SHP77 treated with DMSO at 0.1 percent for 48 hours (cell line): ENCODE data around the gene CRYBA4.

ENCODE experiments used
- DNase-seq: peaks from one replicate; lab custom pipeline; 2025; lab: John Stamatoyannopoulos, UW

Gene CRYBA4

GRCh38 chr22:26624803-26625202 is 3.0 kb downstream of the CRYBA4 start:
- DNase-seq: no peak

GRCh38 chr22:26629988-26630761 is 8.4 kb downstream of the CRYBA4 start:
- DNase-seq: no peak

GRCh38 chr22:26631282-26631681 is 9.5 kb downstream of the CRYBA4 start:
- no peak for DNase-seq

GRCh38 chr22:26632422-26633155 is 10.8 kb downstream of the CRYBA4 start:
- DNase-seq: no peak

GRCh38 chr22:26634189-26634588 is 12.4 kb downstream of the CRYBA4 start:
- no peak for DNase-seq

GRCh38 chr22:26635117-26635516 is 13.4 kb downstream of the CRYBA4 start:
- DNase-seq: no peak

DNA sequence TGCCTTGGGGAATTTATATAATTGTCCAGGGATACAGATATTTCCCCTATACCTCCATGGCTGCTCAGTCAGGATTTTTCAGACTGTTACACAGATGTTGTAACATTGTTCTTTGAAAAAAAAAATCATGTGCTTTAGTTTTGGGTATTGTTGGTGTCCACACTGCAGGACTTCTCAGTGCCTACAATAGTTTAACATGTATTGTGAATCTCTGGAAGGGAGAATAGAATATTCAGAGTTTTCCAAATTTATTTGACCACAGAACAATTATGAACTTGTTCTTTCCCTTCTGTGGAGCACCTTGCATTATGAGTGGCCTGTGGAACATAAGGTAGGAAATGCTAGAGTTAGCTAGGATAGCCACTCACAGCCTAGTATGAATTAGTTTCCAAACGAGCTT is 14.5 kb downstream of the CRYBA4 start:
- DNase-seq: no peak

DNA sequence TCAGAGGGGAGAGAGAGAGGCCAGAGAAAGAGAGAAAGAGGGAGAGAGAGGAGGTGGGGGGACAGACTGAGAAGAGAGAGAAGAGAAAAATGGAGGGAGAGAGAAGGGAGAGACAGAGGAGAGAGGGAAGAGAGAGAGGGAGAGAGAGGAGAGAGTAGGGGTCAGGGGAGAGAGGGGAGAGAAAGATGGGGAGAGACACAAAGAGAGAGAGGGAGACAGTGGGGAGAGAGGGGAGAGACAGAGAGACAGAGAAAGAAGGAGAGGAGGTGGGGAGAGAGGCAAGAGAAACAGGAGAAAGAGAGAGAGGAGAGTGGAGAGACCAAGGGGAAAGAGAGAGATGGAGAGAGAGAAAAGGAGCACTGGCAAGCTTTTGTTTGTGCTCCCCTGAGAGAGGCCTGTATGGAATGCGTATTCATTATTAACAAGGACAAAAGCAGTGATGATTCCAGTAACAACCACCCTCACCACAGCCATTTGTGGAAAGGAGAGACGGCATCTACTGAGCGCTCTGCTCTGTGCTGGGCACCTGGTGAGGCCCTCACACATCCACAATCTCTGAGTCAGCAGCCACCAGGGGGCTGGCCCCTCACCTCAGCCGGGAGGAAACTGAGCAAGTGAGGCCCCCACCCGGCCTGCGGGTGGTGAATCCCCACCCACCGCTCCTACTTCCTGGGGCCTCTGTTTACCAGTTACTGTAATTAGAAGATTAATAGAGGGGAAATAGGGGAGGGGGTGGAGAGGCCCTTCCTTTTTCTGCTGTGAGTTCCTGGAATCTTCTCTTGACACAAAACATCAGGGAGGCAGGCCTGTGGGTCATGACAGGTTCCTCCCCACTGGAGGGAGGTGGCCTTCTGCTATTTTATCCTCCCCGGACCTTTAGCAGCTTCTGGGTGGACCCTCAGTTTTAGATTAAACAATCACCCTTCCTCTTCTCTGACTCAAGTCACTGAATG is 21.0 kb downstream of the CRYBA4 start:
- DNase-seq: no peak

DNA sequence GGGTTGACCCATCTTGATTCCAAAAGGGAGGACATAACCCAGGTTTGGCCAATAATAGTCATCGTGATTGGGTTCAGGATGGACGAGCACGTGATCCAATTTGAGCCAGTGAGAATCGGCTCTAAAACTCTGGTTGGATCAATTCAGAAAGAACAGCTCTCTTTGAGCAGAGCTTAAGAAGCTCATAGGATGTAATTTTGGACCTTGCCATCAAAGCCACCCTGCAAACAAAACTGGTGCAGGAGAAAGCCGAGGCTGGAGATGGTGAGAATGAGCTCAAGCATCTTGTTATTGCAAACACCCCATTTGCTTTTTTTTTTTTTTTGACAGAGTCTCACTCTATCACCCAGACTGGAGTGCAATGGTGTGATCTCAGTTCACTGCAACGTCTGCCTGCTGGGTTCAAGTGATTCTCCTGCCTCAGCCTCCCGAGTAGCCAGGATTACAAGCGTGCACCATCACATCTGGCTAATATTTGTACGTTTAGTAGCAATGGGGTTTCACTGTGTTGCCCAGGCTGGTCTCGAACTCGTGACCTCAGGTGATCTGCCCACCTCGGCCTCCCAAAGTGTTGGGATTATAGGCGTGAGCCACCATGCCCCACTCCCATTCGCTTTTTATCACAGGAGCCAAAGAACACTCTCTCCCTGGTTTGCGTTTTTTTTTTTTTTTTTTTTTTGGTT is 21.8 kb downstream of the CRYBA4 start:
- DNase-seq: no peak

GRCh38 chr22:26646158-26646557 is 24.4 kb downstream of the CRYBA4 start:
- DNase-seq: no peak

DNA sequence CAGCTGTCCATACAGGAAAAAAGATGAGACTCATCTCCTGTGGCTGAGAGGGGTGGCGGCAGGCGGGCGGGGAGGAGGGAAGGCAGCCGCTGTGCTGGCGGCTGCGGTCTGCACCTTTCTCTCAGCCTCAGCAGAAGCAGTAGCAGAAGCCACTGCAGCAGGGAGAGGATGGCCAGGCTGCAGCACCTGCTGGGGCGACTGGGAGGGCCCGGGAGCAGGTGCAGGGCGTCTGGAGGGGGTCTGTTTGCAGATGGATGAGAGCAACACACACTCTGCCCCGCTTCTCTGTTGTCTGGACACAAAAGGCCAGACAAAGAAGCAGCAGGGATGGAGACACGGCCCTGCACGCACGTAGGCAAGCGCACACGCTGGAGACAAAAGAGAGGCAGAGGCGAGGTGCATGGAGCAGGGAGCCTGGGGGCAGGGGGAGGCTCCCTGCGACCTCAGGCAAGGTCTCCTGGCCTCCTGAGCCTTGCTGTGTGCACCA is 26.3 kb downstream of the CRYBA4 start:
- DNase-seq: peak; percentile 93

DNA sequence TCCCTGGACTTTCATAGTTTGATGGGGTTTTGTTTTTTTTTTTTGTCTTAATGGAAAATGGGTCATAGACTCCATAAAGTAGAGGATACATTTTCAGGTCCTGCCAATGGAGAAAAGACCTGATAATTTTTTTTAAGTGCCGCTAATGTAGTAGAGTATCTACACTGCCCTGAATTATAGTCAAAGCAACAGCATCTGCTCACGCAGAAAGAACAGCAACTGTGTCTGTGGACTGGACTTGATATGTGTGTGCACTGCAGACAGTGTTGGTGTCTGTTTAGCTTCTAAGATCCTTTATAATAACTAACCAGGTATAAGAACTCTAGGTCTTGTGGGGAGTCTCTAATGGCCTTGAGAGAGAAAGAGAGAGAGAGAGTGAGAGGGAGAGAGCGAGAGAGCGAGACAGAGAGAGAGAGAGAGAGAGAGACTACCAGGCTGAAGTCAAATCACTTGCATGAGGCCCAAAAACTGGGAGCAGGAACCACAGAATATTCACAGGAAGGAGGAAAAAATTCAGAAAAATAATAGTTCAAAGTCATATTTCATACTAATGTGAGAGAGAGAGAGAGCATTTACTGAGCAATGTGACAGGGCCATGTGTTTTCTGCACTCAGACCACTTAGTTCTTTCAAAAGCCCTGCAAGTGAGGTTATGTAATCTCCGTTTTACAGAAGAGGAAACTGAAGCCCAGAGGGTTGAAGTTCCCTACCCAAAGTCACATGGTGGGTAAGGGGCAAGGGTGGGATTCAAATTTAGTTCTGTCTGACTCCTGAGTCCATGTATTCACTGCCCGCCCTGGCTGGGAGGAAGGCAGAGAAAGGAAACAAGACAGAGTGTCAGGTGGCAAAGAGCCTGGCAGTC is 27.0 kb downstream of the CRYBA4 start:
- peak; percentile 30 for DNase-seq

DNA sequence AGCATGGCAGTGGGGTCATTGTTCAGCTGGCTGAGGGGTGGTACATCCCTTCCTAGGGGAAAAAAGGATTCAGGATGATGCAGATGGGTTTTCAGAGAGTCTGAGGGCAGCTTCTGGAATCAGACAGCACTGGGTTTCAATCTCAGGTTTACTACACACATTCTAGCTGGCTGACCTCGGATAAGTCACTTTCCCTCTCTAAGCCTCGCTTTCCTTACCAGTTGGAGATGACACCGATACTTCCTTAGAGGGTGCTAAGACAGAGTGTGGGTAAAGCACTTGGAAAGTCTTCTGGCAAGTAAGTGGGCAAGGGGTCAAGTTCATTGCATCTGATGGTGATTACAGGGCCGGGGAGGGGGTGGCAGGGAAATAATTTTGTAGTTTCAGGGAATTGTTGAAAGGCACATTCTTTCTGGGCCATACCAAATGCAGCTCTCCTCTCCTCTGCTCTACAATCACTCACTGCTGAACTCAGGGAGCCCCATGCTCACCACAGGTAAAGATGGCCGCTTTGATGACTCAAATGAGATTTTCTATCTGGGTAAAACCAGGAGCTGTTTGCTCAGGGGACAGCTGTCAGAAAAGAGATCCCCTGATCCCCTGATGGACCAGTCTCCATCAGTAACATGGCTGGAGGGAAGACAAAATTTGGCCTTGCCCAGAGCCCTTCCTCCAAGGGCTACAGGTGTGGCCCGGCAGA is 29.1 kb downstream of the CRYBA4 start:
- no peak for DNase-seq

DNA sequence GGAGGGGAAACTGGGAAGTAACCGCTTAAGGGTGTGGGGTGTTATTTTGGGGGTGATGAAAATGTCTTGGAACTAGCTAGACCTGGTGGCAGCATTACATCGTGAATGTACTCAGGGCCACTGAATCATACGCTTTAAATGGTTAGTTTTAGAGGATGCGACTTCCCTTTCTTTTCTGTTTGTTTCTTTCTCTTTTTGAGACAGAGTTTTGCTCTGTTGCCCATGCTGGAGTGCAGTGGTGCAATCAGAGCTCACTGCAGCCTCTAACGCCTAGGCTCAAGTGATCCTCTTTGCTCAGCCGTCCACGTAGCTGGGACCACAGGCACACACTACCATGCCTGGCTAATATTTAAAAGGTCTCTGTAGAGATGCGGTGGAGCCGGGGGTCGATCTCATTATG is 30.1 kb downstream of the CRYBA4 start:
- no peak for DNase-seq

DNA sequence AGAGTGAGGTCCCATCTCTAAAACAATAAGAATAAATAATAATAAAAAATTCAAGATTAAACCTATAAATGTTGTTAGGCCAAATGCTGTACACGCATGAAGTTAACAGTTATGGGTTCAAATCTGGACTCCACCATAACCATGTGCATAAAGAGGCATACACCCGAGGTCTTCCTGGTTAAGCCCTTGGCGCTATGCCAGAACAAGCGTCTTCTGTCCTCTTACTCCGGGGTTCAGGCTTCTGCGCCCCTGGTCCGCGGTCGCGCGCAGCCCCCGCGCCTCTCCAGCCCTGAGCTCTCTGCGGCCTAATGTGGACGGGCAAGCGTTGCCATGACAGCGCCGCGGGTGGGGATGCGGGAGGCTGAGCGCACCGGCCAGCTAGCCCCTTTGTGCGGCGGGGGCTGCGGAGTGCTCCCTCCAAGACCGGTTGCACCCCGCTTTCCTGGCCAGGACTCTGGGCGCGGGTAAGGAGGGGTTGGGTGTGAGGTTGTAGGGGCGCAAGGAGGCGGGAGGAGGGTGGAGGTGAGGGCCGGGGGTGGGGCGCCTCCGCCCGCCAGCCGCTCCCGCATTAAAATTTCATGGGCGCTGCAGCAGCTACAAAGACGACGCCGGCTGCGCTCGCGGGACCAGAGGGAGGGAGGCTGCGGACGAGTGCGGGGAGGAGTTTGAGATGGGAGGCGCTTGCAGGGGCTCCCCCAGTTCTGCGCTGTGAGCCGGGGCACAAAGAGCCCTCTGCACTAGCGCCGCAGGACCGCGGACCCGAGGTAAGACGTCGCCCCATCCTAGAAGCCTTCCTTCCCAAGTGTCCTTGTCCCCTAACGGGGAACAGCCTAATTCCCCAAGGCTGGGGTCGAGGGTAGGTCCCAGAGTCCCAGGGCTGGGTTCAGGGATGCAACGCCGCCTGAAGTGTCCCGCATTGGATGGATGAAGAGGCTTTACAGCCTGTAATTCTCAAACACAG is 35.4 kb downstream of the CRYBA4 start, which contains the start of gene MIAT:
Gene MIAT, plus strand, starts transcription at position 698 of the 961 bp plus-strand sequence.
- no peak for DNase-seq

DNA sequence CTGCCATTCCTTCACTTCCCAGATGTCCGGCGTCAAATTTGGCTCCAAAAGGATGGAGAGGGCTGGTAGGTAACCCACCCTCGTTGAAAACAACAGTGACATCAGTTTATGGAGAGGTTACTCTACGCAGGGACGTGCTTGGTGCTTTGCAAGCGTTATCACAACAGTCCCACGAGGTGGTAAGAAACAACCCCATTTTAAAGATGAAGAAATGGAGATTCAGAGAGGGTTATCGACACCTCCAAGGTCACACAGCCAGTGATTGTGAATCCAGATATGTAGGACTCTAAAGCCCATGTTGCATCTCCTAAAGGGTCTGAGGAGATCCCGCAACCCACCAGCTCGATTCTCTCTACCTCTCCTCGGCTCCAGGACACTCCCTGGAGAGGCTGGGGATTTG is 36.4 kb downstream of the CRYBA4 start:
- no peak for DNase-seq

DNA sequence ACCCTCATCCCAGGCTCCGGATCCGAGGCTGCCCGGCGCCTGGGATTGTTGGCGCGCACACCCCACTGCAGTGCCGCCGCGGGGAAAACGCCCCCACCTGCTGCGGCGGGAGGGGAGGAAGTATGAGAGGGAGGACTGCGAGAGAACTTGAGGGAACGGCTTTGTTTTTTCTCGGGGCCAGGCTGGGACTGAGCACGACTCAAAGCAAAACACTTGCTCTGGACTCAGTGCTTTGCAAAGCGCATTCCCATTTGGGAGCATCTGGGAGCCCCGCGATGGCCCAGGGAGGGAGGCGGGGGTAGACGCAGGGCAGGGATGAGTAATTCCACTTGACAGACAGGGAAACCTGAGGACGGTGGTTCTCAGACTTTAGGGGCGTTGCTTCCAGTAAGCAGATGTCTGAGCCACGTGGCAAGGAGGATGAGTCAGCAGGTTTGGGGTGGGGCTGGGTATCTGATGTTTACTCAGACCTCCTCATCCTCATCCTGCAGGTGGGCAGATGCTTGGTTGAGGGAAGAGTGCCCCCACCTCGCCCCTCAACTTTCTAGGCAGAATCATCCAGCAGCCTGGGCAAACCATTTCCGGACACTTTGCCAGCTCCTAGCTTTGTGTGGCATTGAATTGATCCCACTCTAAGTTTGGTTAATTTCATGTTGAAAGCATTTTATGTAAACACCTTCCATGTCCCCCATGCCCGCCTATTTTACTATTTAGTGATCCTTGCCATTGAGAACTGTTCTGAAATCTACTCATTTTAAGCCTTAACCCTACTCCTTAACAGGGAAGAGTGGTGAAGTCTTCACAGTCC is 37.1 kb downstream of the CRYBA4 start:
- peak; percentile 90 for DNase-seq

GRCh38 chr22:26660356-26660755 is 38.6 kb downstream of the CRYBA4 start:
- no peak for DNase-seq
